ENCODE measurements around the gene RASSF8.

Gene RASSF8

GRCh38 chr12:26113181-26113654 is 154.7 kb downstream of the RASSF8 start:
- no peak for TF ChIP-seq CTCF (IDR thresholded peaks at IDR 0.05; ENCODE audit: low read depth, low read length)
- no peak for DNase-seq (ENCODE audit: low read depth, low spot score)
- in situ Hi-C loops (cut with HindIII; ENCODE audit: low sequenced_read_pairs) = no loop called here
- H3K4me3 ChIP-seq (ENCODE audit: low read depth, low read length) = no peak overlapping the region

- peak overlapping the region; percentile 57 for H3K4me3 ChIP-seq (ENCODE audit: low read depth, low read length)
- DNase-seq (ENCODE audit: low read depth, low spot score) = peak; percentile 90
- TF ChIP-seq CTCF (IDR thresholded peaks at IDR 0.05; ENCODE audit: low read depth, low read length) = peak; percentile 7
- in situ Hi-C loops (cut with HindIII; ENCODE audit: low sequenced_read_pairs) = no loop called here
These were observed 155.6 kb downstream of the RASSF8 start for GRCh38 chr12:26113853-26114719.

- in situ Hi-C loops (cut with HindIII; ENCODE audit: low sequenced_read_pairs) = no loop called here
- no peak for DNase-seq (ENCODE audit: low read depth, low spot score)
- TF ChIP-seq CTCF (IDR thresholded peaks at IDR 0.05; ENCODE audit: low read depth, low read length) = no peak
- H3K4me3 ChIP-seq (ENCODE audit: low read depth, low read length) = peak overlapping the region; percentile 57
These were observed 156.4 kb downstream of the RASSF8 start for GRCh38 chr12:26114720-26115401.

GRCh38 chr12:26116829-26117715 is 158.6 kb downstream of the RASSF8 start:
- no peak for DNase-seq (ENCODE audit: low read depth, low spot score)
- no peak for TF ChIP-seq CTCF (IDR thresholded peaks at IDR 0.05; ENCODE audit: low read depth, low read length)
- in situ Hi-C loops (cut with HindIII; ENCODE audit: low sequenced_read_pairs) = no loop called here
- H3K4me3 ChIP-seq (ENCODE audit: low read depth, low read length) = no peak overlapping the region

DNA sequence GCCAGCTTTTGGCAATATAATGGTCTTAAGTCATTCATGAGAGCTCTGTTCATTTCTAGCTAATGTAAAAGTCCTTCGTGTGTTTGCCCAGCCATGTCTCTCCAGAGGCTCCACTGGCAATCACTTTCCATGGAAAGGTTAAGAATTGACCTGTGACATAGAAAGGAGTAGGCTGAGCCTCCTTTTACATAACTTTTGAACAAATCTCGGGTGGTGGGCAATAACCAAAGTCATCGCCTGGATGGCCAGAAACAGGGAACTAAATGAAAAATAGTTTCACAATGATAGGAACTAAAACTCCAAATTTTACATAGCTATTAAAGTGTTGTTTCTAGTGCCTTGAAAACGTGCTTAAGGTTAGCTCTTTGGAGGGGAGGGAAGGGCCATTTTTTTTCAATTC is 159.8 kb downstream of the RASSF8 start:
- H3K4me3 ChIP-seq (ENCODE audit: low read depth, low read length) = no peak overlapping the region
- TF ChIP-seq CTCF (IDR thresholded peaks at IDR 0.05; ENCODE audit: low read depth, low read length) = no peak
- DNase-seq (ENCODE audit: low read depth, low spot score) = no peak
- in situ Hi-C loops (cut with HindIII; ENCODE audit: low sequenced_read_pairs) = no loop called here

DNA sequence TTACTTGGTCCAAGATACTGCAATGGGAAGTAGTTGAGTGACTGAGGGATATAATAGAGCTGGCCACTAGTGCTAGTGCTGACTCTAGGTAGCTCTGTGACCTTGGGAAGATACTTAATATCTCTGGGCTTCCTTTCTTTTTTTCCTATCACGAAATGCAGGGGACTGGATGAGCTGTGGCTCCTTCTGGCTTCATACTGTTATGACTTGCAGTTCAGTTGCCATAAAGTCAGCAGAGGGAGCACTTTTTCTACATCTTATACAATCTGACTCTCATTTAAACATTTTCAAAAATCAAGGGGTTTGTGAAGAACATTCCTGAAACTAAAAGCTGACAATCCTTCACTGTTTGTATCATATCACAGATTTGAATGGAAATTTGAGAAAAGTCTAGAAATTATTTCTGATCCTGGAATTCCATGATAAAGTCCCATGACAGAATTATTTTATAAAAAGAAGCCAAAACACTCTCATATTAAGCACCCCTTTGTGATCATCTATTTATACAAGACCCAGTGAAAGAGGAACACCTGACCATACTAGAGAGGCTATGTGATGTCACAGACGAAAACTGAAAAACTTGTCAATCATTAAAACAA is 161.0 kb downstream of the RASSF8 start:
- no peak overlapping the region for H3K4me3 ChIP-seq (ENCODE audit: low read depth, low read length)
- peak; percentile 62 for TF ChIP-seq CTCF (IDR thresholded peaks at IDR 0.05; ENCODE audit: low read depth, low read length)
- in situ Hi-C loops (cut with HindIII; ENCODE audit: low sequenced_read_pairs) = no loop called here
- DNase-seq (ENCODE audit: low read depth, low spot score) = peak; percentile 81

Measured in astrocyte of the spinal cord (primary cell).